Astrocyte of the spinal cord (primary cell): ENCODE measurements around the gene ARHGAP18.

ENCODE experiments used
- DNase-seq: peaks from one replicate; pipeline ENCODE4 v3.0.0; 2011; ENCODE audit warnings: low read depth, low spot score
- H3K4me3 ChIP-seq: 2 replicates; pipeline ENCODE4 v1.5.1; 2011; ENCODE audit warnings: low read depth, mild to moderate bottlenecking, low read length, moderate library complexity
- in situ Hi-C: cut with HindIII; loops from 2 replicates; pipeline ENCODE4 v1.10.0; 2017; ENCODE audit warnings: low sequenced_read_pairs
- TF ChIP-seq, protein P1 (sequence below): IDR thresholded peaks from 2 replicates; pipeline ENCODE4 v1.5.1; 2012; ENCODE audit warnings: low read depth, mild to moderate bottlenecking, low read length, inconsistent platforms

ARHGAP18 gene

GRCh38 chr6:129645830-129646579 is 64.0 kb downstream of the ARHGAP18 start:
- DNase-seq: no peak
- TF ChIP-seq, protein P1, sequence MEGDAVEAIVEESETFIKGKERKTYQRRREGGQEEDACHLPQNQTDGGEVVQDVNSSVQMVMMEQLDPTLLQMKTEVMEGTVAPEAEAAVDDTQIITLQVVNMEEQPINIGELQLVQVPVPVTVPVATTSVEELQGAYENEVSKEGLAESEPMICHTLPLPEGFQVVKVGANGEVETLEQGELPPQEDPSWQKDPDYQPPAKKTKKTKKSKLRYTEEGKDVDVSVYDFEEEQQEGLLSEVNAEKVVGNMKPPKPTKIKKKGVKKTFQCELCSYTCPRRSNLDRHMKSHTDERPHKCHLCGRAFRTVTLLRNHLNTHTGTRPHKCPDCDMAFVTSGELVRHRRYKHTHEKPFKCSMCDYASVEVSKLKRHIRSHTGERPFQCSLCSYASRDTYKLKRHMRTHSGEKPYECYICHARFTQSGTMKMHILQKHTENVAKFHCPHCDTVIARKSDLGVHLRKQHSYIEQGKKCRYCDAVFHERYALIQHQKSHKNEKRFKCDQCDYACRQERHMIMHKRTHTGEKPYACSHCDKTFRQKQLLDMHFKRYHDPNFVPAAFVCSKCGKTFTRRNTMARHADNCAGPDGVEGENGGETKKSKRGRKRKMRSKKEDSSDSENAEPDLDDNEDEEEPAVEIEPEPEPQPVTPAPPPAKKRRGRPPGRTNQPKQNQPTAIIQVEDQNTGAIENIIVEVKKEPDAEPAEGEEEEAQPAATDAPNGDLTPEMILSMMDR: no peak
- in situ Hi-C loops: no loop called here
- no peak overlapping the region for H3K4me3 ChIP-seq

DNA sequence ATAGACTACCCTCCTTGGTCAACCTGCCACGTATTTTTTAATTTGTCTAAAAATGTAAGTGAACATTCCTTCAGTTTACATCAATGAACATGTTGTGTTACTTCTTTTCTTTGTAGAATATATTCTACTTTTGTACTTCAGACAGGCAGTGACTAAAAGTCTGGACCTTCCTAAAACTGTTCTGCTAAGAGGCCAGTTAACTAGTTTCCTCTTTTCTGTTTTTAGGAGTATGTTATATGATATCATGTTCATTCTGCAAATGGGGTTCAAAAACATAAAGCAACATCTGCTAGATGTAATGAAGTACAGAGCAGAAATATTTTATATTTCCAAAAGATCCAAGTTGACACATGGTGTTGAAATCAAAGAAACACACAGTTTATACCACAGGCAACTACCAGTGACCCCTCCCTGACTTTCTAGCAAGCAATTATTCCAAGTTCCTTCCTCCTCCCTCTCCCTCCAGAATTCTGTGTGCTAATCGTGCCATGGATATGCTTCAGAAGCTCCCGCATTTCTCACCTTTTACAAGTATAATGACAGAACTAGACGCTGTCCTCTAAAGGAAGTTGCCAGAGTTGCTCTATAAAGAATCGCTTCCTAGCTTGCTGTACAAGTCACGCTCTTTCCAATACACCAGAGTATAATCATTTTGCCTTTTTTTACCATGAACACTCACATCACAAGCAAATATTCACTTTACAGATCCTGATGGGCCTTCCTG is 64.7 kb downstream of the ARHGAP18 start:
- no peak for DNase-seq
- TF ChIP-seq, protein P1: no peak
- in situ Hi-C loops: no loop called here
- H3K4me3 ChIP-seq: no peak overlapping the region

DNA sequence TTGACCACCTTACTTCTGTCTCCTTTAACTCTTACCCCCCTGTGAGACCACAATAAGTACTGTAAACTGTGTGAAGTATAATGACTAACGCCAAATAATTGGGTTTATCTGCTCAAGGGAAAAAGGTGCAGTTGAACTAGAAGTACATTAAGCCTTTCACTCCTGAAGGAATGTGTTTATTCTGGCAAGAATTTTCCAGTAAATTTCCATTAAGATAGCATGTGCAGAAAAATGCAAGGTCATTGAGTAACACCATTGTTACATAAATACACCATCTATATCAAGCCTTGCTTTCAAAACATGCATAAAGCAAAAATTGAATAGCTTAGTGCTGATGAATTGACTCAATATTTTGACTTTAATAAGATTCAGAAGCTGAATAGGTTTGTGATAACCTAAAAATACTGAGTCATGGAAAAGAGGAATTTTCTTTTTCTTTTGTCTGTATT is 65.4 kb downstream of the ARHGAP18 start:
- no peak overlapping the region for H3K4me3 ChIP-seq
- DNase-seq: peak; percentile 68
- TF ChIP-seq, protein P1: no peak
- in situ Hi-C loops: no loop called here

GRCh38 chr6:129643968-129644367 is 66.0 kb downstream of the ARHGAP18 start:
- in situ Hi-C loops: no loop called here
- no peak overlapping the region for H3K4me3 ChIP-seq
- no peak for DNase-seq
- TF ChIP-seq, protein P1: no peak

DNA sequence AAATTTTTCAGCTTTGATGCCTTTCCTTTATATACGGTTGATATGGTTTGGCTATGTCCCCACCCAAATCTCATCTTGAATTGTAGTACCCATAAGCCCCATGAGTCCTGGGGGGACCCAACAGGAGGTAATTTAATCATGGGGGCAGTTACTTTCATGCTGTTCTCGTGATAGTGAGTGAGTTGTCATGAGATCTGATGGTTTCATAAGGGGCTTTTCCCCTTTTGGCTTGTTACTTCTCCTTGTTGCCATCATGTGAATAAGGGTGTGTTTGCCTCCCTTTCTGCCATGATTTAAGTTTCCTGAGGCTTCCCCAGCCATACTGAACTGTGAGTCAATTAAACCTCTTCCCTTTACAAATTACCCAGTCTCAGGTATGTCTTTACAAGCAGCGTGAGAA is 66.8 kb downstream of the ARHGAP18 start:
- no peak for DNase-seq
- H3K4me3 ChIP-seq: no peak overlapping the region
- in situ Hi-C loops: no loop called here
- TF ChIP-seq, protein P1: no peak

GRCh38 chr6:129642322-129642721 is 67.7 kb downstream of the ARHGAP18 start:
- in situ Hi-C loops: no loop called here
- DNase-seq: no peak
- TF ChIP-seq, protein P1: no peak
- no peak overlapping the region for H3K4me3 ChIP-seq
